ENCODE measurements around the gene ART3. TPM values are rescaled to one million over a fixed set of nuclear protein-coding genes. Genes with fewer than 3 reads are reported as not detected.
"Not testable (repeated sequence)": the region's sequence is repeated elsewhere in the genome, so short reads cannot be mapped to it uniquely, and the experiment has no call there.

ART3 gene
- total and polyA plus RNA-seq, 2 of the 8 experiments (the other 6 are each of a cell fraction or from before 2014, with no cell fraction given) = 0.21 to 0.63 TPM

DNA sequence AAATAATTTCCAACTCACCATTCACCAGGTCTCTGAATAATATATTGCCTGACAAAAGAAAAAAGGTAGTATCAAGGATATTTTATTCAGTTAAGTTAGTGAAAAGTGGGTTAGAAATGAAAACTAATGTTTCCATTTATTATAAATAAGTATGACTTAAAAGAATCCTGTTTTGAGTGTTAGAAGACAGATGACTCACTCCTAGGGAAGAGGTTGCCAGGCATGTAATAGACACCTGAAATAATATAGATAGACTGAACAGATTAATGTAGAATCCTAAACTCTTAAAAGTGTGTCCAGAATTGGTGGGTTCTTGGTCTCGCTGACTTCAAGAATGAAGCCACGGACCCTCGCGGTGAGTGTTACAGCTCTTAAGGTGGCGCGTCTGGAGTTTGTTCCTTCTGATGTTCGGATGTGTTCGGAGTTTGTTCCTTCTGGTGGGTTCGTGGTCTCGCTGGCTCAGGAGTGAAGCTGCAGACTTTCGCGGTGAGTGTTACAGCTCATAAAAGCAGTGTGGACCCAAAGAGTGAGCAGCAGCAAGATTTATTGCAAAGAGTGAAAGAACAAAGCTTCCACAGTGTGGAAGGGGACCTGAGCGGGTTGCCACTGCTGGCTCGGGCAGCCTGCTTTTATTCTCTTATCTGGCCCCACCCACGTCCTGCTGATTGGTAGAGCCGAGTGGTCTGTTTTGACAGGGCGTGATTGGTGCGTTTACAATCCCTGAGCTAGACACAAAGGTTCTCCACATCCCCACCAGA is 32.1 kb upstream of the ART3 start:
- WGBS, 2 experiments (ENCODE audit: extremely low coverage in 1 of 2, insufficient coverage in 1 of 2, insufficient read length in 1 of 2, insufficient replicate concordance in 2 of 2, low coverage in 1 of 2, low lambda C conversion rate in 2 of 2, missing lambda C conversion rate in 1 of 2) = 97% methylated on average over 18 of the region's 18 CpGs; no CpG with 5 or more reads in 1 of the 2 experiments
- POLR2A ChIA-PET (ENCODE audit: partially characterized antibody) = not testable (repeated sequence)

More for the DNA sequence above, 32.1 kb upstream of the ART3 start:
- not testable (repeated sequence) for H2BK15ac ChIP-seq (ENCODE audit: low read length); H2AFZ ChIP-seq (ENCODE audit: low read length); H4K5ac ChIP-seq (ENCODE audit: insufficient read length, low read depth, low read length); H3K4me3 ChIP-seq (ENCODE audit: extremely low read depth in 1 of 4, insufficient read depth in 2 of 4, low read depth in 3 of 4, low read length in 4 of 4); H3K14ac ChIP-seq (ENCODE audit: insufficient read length); H3K27me3 ChIP-seq (replicated peaks in 1 of 4; ENCODE audit: control insufficient read depth in 3 of 4, extremely low read depth in 1 of 4, insufficient read depth in 3 of 4, low read length in 3 of 4); H3K9ac ChIP-seq (replicated peaks in 1 of 4; ENCODE audit: extremely low read depth in 1 of 4, low read depth in 3 of 4, low read length in 3 of 4); FAIRE-seq; H3K23ac ChIP-seq (ENCODE audit: insufficient read length); H2BK5ac ChIP-seq (ENCODE audit: low read depth, low read length); H2BK20ac ChIP-seq (ENCODE audit: low read length); H3K36me3 ChIP-seq (ENCODE audit: control insufficient read depth in 2 of 4, insufficient read depth in 4 of 4, low read length in 3 of 4); DNase-seq (ENCODE audit: low read depth in 1 of 2, low spot score in 2 of 2); H3K56ac ChIP-seq (replicated peaks; ENCODE audit: insufficient read length, low read depth, low read length); H3K79me1 ChIP-seq (ENCODE audit: low read depth, low read length); H3K4me2 ChIP-seq (ENCODE audit: insufficient read depth in 1 of 2, low read depth in 2 of 2, low read length in 2 of 2); H3K4ac ChIP-seq (replicated peaks; ENCODE audit: insufficient read length, low read depth, low read length); H3K27ac ChIP-seq (ENCODE audit: low read depth, low read length); H3K23me2 ChIP-seq (ENCODE audit: low read depth, low read length); H2AK5ac ChIP-seq (ENCODE audit: low read depth, low read length); H3K79me2 ChIP-seq (ENCODE audit: control insufficient read depth in 1 of 2, insufficient read depth in 2 of 2, low read length in 2 of 2); H3K18ac ChIP-seq (ENCODE audit: extremely low read depth, low read length); H2BK12ac ChIP-seq (ENCODE audit: low read depth, low read length); H4K91ac ChIP-seq (replicated peaks; ENCODE audit: insufficient read length, low read length); H4K20me1 ChIP-seq (replicated peaks in 1 of 2; ENCODE audit: control insufficient read depth in 1 of 2, insufficient read depth in 2 of 2, low read length in 2 of 2); H2BK120ac ChIP-seq (replicated peaks; ENCODE audit: low read depth, low read length); H3K9me3 ChIP-seq (ENCODE audit: insufficient read depth in 2 of 2, low read depth in 1 of 2, low read length in 1 of 2); H3K4me1 ChIP-seq (replicated peaks in 1 of 4; ENCODE audit: control insufficient read depth in 3 of 4, insufficient read depth in 4 of 4, low read length in 3 of 4); H4K8ac ChIP-seq (ENCODE audit: extremely low read depth, insufficient read depth, low read length)
- CTCF ChIA-PET (ENCODE audit: partially characterized antibody) = interaction anchor here (1.3 to 1.5 kb wide), 2 partner anchors 44 to 335 kb away, joined by 3 read pairs; no protein-coding TSS in a partner anchor
